AG09319 (cell line): ENCODE data around the gene COL10A1.
"Not testable (repeated sequence)": the region's sequence is repeated elsewhere in the genome, so short reads cannot be mapped to it uniquely, and the experiment has no call there.

Experiments
- DNase-seq: peaks from one replicate; pipeline ENCODE4 v3.0.0-alpha.2; 2010; ENCODE audit warnings: low read depth; ENCODE audit errors: extremely low read depth
- TF ChIP-seq, protein P1 (sequence below): IDR thresholded peaks from 2 replicates; pipeline ENCODE4 v1.5.1; 2011; ENCODE audit warnings: low read depth, mild to moderate bottlenecking, inconsistent platforms, low read length, moderate library complexity

The COL10A1 gene

DNA sequence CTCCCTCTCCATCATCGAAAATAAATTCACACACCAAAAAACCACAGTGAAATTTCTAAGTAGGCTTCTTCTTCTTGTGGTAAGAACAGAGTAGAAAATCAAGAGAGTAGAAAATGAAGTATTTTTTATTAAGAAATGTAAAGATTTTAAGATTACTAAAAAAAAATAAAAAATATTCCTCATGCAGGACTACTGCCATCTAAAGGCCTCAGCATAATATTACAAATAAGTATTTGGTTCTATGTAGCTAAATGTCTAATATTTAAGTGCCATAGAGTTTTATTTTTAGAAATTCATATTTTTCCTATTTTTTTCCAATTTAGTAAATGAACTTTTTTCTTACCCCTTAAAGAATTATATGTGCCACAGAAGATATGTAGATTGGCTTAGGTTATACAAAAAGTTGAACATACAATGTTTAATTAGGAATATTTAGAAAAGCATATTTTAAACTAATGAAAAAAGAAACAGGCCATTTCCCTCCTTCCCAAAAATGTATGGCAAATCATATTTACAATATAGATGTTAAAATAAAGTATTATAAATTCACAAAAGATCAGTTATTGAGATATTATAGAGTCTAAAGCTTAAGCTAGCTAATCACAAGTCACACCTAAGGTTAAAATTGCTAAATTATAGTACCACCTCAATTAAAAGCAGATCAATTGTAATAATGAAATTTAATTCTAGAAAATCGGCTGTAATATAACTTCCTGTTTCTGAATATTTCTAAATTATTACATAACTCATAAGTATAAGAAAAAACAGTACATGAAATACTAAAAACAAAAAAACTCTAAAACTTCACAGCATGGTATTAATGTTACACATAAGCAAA, 28.7 kb downstream of the COL10A1 start:
- TF ChIP-seq, protein P1, sequence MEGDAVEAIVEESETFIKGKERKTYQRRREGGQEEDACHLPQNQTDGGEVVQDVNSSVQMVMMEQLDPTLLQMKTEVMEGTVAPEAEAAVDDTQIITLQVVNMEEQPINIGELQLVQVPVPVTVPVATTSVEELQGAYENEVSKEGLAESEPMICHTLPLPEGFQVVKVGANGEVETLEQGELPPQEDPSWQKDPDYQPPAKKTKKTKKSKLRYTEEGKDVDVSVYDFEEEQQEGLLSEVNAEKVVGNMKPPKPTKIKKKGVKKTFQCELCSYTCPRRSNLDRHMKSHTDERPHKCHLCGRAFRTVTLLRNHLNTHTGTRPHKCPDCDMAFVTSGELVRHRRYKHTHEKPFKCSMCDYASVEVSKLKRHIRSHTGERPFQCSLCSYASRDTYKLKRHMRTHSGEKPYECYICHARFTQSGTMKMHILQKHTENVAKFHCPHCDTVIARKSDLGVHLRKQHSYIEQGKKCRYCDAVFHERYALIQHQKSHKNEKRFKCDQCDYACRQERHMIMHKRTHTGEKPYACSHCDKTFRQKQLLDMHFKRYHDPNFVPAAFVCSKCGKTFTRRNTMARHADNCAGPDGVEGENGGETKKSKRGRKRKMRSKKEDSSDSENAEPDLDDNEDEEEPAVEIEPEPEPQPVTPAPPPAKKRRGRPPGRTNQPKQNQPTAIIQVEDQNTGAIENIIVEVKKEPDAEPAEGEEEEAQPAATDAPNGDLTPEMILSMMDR, result peak; percentile 57
- no peak for DNase-seq

- not testable (repeated sequence) for DNase-seq
These were observed 29.7 kb downstream of the COL10A1 start for GRCh38 chr6:116096048-116096759.

- TF ChIP-seq, protein P1, result no peak
These were observed 31.9 kb downstream of the COL10A1 start for GRCh38 chr6:116094041-116094440.

DNA sequence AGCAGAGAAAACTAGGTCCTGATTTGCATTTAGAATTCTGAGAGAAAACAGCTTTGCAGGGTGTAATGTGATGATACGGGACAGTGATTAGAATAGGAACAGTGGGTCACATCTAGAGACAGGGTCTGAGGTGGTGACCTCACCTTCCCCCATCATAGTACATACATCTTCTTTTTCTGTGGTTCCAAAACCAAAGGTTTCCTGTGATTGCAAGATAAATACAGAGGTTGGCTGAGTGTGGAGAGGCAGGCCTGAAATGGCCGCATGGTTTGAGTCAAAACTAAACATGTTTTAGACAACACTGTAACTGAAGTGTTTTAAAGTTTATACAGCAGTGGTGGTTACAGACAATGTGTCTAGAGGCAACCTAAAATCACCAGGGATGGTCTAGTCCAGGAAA, 35.7 kb downstream of the COL10A1 start:
- no peak for DNase-seq
- TF ChIP-seq, protein P1, result no peak

More at GRCh38 chr6:116094041-116094440, 31.9 kb downstream of the COL10A1 start:
- no peak for DNase-seq

DNA sequence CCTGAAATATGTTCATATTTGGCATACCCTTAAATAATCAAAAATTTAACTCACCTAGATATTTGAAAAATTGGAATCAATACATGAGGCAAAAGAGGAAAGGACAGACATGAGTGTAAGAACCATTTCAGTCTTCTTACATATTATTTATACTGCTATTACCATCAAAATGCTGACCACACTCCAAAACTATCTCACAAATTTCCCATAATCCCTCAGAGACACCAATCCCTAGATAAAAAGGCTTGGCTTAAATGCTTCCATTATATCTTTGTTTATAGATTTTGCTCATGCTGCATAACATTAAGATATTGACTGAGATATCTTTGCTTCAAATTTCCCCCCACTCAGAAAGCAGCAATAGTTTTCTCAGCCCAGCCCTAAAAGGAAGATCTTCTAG, 37.0 kb downstream of the COL10A1 start:
- TF ChIP-seq, protein P1, result no peak
- DNase-seq, result no peak

DNA sequence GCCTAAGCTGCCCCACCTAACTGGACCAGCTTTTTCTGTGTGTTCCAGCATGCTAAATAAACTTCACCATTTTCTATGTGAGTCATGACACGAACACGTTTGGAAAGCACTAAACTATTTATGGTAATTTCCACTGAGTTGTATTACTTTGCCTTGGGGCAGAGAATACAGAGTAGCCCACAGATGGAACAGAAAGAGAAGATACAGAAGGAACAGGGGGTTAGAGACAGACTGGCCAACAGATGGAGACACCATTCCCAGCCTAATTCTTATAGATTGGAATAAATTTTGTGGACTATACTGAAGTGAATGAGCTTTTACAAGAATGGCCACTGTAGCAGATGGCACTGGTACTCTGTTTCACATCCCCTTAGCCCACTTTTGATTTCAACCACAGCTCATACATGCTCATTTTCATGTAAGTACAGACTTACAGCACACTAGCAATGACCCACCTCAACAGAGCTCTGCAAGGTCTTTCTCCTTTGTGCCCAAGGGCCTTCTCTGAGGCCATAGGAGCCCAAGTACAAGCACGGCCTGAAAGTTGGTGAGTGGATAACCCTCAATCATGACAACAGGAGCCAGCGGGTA, 38.4 kb downstream of the COL10A1 start:
- DNase-seq, result peak; percentile 18

GRCh38 chr6:116084284-116084683, 41.6 kb downstream of the COL10A1 start:
- TF ChIP-seq, protein P1, result no peak
- DNase-seq, result no peak

More for the DNA sequence above, 38.4 kb downstream of the COL10A1 start:
- TF ChIP-seq, protein P1, result peak; percentile 13
